ES-I3 (cell line): ENCODE data around the gene TMEM61.

ENCODE experiments used
- H3K36me3 ChIP-seq: 2 replicates; pipeline ENCODE4 v1.6.1; 2013; ENCODE audit warnings: mild to moderate bottlenecking, low read length, control low read depth, moderate library complexity; ENCODE audit not compliant: insufficient read depth
- H3K4me1 ChIP-seq: 2 replicates; pipeline ENCODE4 v1.6.1; 2013; ENCODE audit warnings: mild to moderate bottlenecking, control low read depth, low read length; ENCODE audit not compliant: insufficient read depth
- H3K9ac ChIP-seq: 2 replicates; pipeline ENCODE4 v1.6.1; 2013; ENCODE audit warnings: low read depth, mild to moderate bottlenecking, low read length, moderate library complexity
- H3K9me3 ChIP-seq: 2 replicates; pipeline ENCODE4 v1.6.1; 2013; ENCODE audit warnings: mild to moderate bottlenecking, low read length, moderate library complexity; ENCODE audit not compliant: control insufficient read depth, insufficient read depth

The TMEM61 gene

GRCh38 chr1:55039342-55040082, 59.1 kb downstream of the TMEM61 start, which contains the start of gene PCSK9:
Gene PCSK9 (plus strand): TSS chr1:55039548. CDS start chr1:55039838, 290 bp downstream.
- Histone ChIP-seq H3K9ac (peak within 1 kb of the TSS; percentile 57), H3K4me1 (peaks cover 6% of the 10 kb centered on the region; the same call in 1 of the 2 replicates)

DNA sequence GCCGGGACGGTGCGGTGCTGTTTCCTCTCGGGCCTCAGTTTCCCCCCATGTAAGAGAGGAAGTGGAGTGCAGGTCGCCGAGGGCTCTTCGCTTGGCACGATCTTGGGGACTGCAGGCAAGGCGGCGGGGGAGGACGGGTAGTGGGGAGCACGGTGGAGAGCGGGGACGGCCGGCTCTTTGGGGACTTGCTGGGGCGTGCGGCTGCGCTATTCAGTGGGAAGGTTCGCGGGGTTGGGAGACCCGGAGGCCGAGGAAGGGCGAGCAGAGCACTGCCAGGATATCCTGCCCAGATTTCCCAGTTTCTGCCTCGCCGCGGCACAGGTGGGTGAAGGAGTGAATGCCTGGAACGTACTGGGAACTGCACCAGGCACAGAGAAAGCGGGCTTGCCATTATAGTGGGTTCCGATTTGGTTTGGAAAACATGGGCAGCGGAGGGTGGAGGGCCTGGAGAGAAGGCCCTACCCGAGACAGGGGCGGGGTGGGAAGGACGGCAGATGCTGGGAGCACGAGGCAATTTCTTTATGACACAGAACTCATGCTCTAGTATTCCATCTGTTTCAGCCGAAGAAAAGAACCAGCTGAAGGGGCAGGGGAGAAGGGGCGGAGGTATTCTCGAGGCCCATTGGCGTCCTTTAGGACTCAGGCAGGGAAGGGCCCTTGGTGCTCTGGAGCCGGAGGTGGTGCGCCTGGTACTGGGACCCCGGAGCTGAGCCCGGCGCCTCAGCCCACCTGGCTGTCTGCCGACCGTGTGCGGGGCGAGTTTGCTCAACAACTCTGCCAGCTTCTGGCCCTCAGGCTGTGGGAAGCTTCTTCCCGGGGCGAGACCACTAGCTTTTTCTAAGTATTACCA, 59.9 kb downstream of the TMEM61 start:
- peaks cover 6% of the 10 kb centered on the region; the same call in 1 of the 2 replicates for H3K4me1 ChIP-seq
- peak overlapping the region; percentile 57; the same call in 1 of the 2 replicates for H3K9ac ChIP-seq
- H3K36me3 ChIP-seq = no peaks in the 10 kb centered on the region
- H3K9me3 ChIP-seq = no peaks in the 10 kb centered on the region

More at GRCh38 chr1:55039342-55040082, 59.1 kb downstream of the TMEM61 start, which contains the start of gene PCSK9:
- Histone ChIP-seq H3K9me3 (no peaks in the 10 kb centered on the region), H3K36me3 (no peaks in the 10 kb centered on the region)

GRCh38 chr1:55040933-55041494, 60.6 kb downstream of the TMEM61 start:
- Histone ChIP-seq H3K9ac (peak overlapping the region; percentile 57), H3K36me3 (no peaks in the 10 kb centered on the region), H3K9me3 (no peaks in the 10 kb centered on the region), H3K4me1 (peaks cover 6% of the 10 kb centered on the region; the same call in 1 of the 2 replicates)

GRCh38 chr1:55041613-55042012, 61.2 kb downstream of the TMEM61 start:
- Histone ChIP-seq H3K36me3 (no peaks in the 10 kb centered on the region), H3K9me3 (no peaks in the 10 kb centered on the region), H3K9ac (no peak overlapping the region), H3K4me1 (peaks cover 6% of the 10 kb centered on the region; the same call in 1 of the 2 replicates)
